Measurements from ENCODE around the gene FAM124A. TPM values are rescaled to one million over a fixed set of nuclear protein-coding genes. Genes with fewer than 3 reads are reported as not detected.

Gene FAM124A
- total RNA-seq, 1 experiment from 2014 or later, result 0.30 TPM

Other genes starting within 250 kb of the FAM124A start
- not detected in 2 replicates for gene C13orf42, start 111.1 kb upstream of the FAM124A start, total RNA-seq (2014; rRNA removed; shearing (Covaris generic); ENCODE audit: low replicate concordance)
- gene SERPINE3, start 117.3 kb downstream of the FAM124A start, total RNA-seq (2014; rRNA removed; shearing (Covaris generic); ENCODE audit: low replicate concordance), result not detected in 2 replicates
- gene INTS6, start 230.6 kb downstream of the FAM124A start, total RNA-seq (2014; rRNA removed; shearing (Covaris generic); ENCODE audit: low replicate concordance), result 13.3 and 26.8 TPM in 2 replicates